Esophagus muscularis mucosa (tissue), 4 donors: Measurements from ENCODE around the gene MYO1A.

Experiments used
- CTCF ChIP-seq, 3 experiments: fragments of 200-600 bp in 2 of 3; fragments of 450-650 bp in 1 of 3; sonication (generic) in 2 of 3; IDR thresholded peaks; one replicate each; pipeline ENCODE4 v1.5.1; 2017 to 2019; ENCODE audit warnings: antibody characterized with exemption in 3 of 3, mild to moderate bottlenecking in 2 of 3, moderate library complexity in 1 of 3
- EP300 ChIP-seq: sonication (generic); formaldehyde crosslinking; IDR thresholded peaks from one replicate; pipeline ENCODE4 v1.6.1; 2017; ENCODE audit warnings: antibody characterized with exemption
- POLR2A ChIP-seq: fragments of 450-650 bp; IDR thresholded peaks from one replicate; pipeline ENCODE4 v1.6.1; 2017; ENCODE audit warnings: antibody characterized with exemption, moderate library complexity, mild to moderate bottlenecking, low read depth
- POLR2AphosphoS5 ChIP-seq, 2 donors: sonication (generic); formaldehyde crosslinking; IDR thresholded peaks; one replicate each; pipeline ENCODE4 v1.6.1; 2017; ENCODE audit warnings: antibody characterized with exemption in 2 of 2

- no peak for TF ChIP-seq CTCF (IDR thresholded peaks at IDR 0.05)
- TF ChIP-seq POLR2A = no peak
- no peak for TF ChIP-seq POLR2AphosphoS5 (IDR thresholded peaks at IDR 0.05)
- no peak for TF ChIP-seq EP300
Observed at GRCh38 chr12:57006809-57007475, 43.0 kb downstream of the MYO1A start.
